HepG2 (cell line): ENCODE results near the gene NUPR2. TPM values are rescaled to one million over a fixed set of nuclear protein-coding genes. Genes with fewer than 3 reads are reported as not detected.
A peak's percentile ranks its signal among the peaks of the same experiment; 100 is the strongest.

Source experiments
- CAMTA2 ChIP-seq: sonication (generic); formaldehyde crosslinking; IDR thresholded peaks from 2 replicates; pipeline ENCODE4 v1.4.0; 2020; ENCODE audit warnings: mild to moderate bottlenecking, missing genetic modification reagents, borderline replicate concordance
- GATAD2A ChIP-seq: IDR thresholded peaks from 2 replicates; pipeline ENCODE4 v1.6.1; 2016
- NFIC ChIP-seq: IDR thresholded peaks from 2 replicates; pipeline ENCODE4 v1.6.1; 2012; ENCODE audit warnings: mild to moderate bottlenecking, low read length, inconsistent platforms
- PHF5A ChIP-seq: IDR thresholded peaks from one replicate; pipeline ENCODE4 v1.6.1; 2018; ENCODE audit warnings: low read depth, missing genetic modification reagents; ENCODE audit not compliant: unreplicated experiment
- PLRG1 ChIP-seq: fragments of 450-650 bp; conservative IDR thresholded peaks from 2 replicates; pipeline ENCODE4 v1.6.1; 2016
- RBM22 ChIP-seq: fragments of 200-400 bp; formaldehyde crosslinking; optimal IDR thresholded peaks from 2 replicates; pipeline ENCODE3; 2017; ENCODE audit warnings: mild to moderate bottlenecking, low read length, moderate library complexity
- ZNF121 ChIP-seq: sonication (generic); formaldehyde crosslinking; IDR thresholded peaks from 2 replicates; pipeline ENCODE4 v1.5.0; 2020; ENCODE audit warnings: mild to moderate bottlenecking, missing genetic modification reagents
- ZNF337 ChIP-seq: sonication (generic); formaldehyde crosslinking; IDR thresholded peaks from 2 replicates; pipeline ENCODE4 v1.5.1; 2020; ENCODE audit warnings: missing genetic modification reagents, low read depth, mild to moderate bottlenecking, borderline replicate concordance
- ZNF367 ChIP-seq: sonication (generic); formaldehyde crosslinking; IDR thresholded peaks from 2 replicates; pipeline ENCODE4 v1.4.0; 2020; ENCODE audit warnings: missing genetic modification reagents, borderline replicate concordance
- ZNF678 ChIP-seq: sonication (generic); formaldehyde crosslinking; IDR thresholded peaks from 2 replicates; pipeline ENCODE4 v1.4.0; 2020; ENCODE audit warnings: mild to moderate bottlenecking, missing genetic modification reagents
- polyA plus RNA-seq, 8 experiments: library from polyadenylated mRNA; depleted of rRNA in 3 of 8; stranded (reverse) in 7 of 8; unstranded in 1 of 8; fragments of >200 nt; fragmentation: Illumina TruSeq in 4 of 8; extraction: Trizol in 4 of 8; gene quantifications; 2 replicates each; pipeline versions ENCODE4 v1.2.1 to v1.2.3, GENCODE V29; 2011 to 2016; ENCODE audit warnings: low read depth in 4 of 8, missing spikeins in 1 of 8, mixed read lengths in 1 of 8; ENCODE audit not compliant: insufficient read depth in 1 of 8
- total RNA-seq, 5 experiments: library from RNA; depleted of rRNA; stranded (reverse); fragments of >200 nt; fragmentation: Illumina TruSeq; extraction: Trizol; gene quantifications; 2 replicates each; pipeline ENCODE4 v1.2.3, GENCODE V29; 2016; ENCODE audit warnings: low read depth in 1 of 5
- TF ChIP-seq, protein P1 (sequence below): sonication (generic); formaldehyde crosslinking; IDR thresholded peaks from 2 replicates; pipeline ENCODE4 v1.4.0; 2020; ENCODE audit warnings: mild to moderate bottlenecking, missing genetic modification reagents
- TF ChIP-seq, protein P2 (sequence below): fragments of 450-650 bp; IDR thresholded peaks from 2 replicates; pipeline ENCODE4 v1.6.1; 2017
- TF ChIP-seq, protein P3 (sequence below): sonication (generic); formaldehyde crosslinking; IDR thresholded peaks from 2 replicates; pipeline ENCODE4 v1.5.0; 2020; ENCODE audit warnings: mild to moderate bottlenecking, missing genetic modification reagents
- TF ChIP-seq, protein P4 (sequence below): sonication (generic); formaldehyde crosslinking; IDR thresholded peaks from 2 replicates; pipeline ENCODE4 v1.4.0; 2020; ENCODE audit warnings: missing genetic modification reagents
- TF ChIP-seq, protein P5 (sequence below): sonication (generic); formaldehyde crosslinking; IDR thresholded peaks from 2 replicates; pipeline ENCODE4 v1.4.0; 2020; ENCODE audit warnings: missing genetic modification reagents
- TF ChIP-seq, protein P6 (sequence below): sonication (generic); formaldehyde crosslinking; IDR thresholded peaks from 2 replicates; pipeline ENCODE4 v1.4.0; 2020; ENCODE audit warnings: missing genetic modification reagents, mild to moderate bottlenecking, borderline replicate concordance

The NUPR2 gene
- total and polyA plus RNA-seq, 2 of the 13 experiments (the other 11 are each of a cell fraction or from before 2014, with no cell fraction given): not detected

DNA sequence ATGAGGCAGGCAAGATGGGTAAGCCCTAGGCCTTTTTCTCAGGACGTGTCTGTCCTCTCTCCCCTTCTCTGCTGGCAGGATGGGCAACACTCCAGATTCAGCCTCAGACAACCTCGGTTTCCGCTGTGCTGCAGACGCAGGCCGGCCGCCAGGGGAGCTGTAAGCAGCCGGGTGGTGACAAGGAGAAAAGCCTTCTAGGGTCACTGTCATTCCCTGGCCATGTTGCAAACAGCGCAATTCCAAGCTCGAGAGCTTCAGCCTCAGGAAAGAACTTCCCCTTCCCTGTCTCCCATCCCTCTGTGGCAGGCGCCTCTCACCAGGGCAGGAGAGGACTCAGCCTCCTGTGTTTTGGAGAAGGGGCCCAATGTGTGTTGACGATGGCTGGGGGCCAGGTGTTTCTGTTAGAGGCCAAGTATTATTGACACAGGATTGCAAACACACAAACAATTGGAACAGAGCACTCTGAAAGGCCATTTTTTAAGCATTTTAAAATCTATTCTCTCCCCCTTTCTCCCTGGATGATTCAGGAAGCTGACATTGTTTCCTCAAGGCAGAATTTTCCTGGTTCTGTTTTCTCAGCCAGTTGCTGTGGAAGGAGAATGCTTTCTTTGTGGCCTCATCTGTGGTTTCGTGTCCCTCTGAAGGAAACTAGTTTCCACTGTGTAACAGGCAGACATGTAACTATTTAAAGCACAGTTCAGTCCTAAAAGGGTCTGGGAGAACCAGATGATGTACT is 36.6 kb downstream of the NUPR2 start (continued):
- TF ChIP-seq, protein P1, sequence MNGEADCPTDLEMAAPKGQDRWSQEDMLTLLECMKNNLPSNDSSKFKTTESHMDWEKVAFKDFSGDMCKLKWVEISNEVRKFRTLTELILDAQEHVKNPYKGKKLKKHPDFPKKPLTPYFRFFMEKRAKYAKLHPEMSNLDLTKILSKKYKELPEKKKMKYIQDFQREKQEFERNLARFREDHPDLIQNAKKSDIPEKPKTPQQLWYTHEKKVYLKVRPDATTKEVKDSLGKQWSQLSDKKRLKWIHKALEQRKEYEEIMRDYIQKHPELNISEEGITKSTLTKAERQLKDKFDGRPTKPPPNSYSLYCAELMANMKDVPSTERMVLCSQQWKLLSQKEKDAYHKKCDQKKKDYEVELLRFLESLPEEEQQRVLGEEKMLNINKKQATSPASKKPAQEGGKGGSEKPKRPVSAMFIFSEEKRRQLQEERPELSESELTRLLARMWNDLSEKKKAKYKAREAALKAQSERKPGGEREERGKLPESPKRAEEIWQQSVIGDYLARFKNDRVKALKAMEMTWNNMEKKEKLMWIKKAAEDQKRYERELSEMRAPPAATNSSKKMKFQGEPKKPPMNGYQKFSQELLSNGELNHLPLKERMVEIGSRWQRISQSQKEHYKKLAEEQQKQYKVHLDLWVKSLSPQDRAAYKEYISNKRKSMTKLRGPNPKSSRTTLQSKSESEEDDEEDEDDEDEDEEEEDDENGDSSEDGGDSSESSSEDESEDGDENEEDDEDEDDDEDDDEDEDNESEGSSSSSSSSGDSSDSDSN: peak; percentile 33; the same call in 1 of the 2 replicates
- TF ChIP-seq, protein P2, sequence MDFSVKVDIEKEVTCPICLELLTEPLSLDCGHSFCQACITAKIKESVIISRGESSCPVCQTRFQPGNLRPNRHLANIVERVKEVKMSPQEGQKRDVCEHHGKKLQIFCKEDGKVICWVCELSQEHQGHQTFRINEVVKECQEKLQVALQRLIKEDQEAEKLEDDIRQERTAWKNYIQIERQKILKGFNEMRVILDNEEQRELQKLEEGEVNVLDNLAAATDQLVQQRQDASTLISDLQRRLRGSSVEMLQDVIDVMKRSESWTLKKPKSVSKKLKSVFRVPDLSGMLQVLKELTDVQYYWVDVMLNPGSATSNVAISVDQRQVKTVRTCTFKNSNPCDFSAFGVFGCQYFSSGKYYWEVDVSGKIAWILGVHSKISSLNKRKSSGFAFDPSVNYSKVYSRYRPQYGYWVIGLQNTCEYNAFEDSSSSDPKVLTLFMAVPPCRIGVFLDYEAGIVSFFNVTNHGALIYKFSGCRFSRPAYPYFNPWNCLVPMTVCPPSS: no peak
- TF ChIP-seq ZNF121 (CRISPR knock-in tag) (no peak), NFIC (no peak), ZNF678 (CRISPR knock-in tag) (no peak), PLRG1 (no peak), ZNF337 (no peak), GATAD2A (peak; percentile 17), PHF5A (CRISPR knock-in tag) (no peak), RBM22 (no peak), CAMTA2 (CRISPR knock-in tag) (no peak), ZNF367 (no peak)
- TF ChIP-seq, protein P3, sequence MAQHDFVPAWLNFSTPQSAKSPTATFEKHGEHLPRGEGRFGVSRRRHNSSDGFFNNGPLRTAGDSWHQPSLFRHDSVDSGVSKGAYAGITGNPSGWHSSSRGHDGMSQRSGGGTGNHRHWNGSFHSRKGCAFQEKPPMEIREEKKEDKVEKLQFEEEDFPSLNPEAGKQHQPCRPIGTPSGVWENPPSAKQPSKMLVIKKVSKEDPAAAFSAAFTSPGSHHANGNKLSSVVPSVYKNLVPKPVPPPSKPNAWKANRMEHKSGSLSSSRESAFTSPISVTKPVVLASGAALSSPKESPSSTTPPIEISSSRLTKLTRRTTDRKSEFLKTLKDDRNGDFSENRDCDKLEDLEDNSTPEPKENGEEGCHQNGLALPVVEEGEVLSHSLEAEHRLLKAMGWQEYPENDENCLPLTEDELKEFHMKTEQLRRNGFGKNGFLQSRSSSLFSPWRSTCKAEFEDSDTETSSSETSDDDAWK (CRISPR knock-in tag): no peak
- TF ChIP-seq, protein P4, sequence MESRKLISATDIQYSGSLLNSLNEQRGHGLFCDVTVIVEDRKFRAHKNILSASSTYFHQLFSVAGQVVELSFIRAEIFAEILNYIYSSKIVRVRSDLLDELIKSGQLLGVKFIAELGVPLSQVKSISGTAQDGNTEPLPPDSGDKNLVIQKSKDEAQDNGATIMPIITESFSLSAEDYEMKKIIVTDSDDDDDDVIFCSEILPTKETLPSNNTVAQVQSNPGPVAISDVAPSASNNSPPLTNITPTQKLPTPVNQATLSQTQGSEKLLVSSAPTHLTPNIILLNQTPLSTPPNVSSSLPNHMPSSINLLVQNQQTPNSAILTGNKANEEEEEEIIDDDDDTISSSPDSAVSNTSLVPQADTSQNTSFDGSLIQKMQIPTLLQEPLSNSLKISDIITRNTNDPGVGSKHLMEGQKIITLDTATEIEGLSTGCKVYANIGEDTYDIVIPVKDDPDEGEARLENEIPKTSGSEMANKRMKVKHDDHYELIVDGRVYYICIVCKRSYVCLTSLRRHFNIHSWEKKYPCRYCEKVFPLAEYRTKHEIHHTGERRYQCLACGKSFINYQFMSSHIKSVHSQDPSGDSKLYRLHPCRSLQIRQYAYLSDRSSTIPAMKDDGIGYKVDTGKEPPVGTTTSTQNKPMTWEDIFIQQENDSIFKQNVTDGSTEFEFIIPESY (CRISPR knock-in tag): peak; percentile 95
- TF ChIP-seq, protein P5, sequence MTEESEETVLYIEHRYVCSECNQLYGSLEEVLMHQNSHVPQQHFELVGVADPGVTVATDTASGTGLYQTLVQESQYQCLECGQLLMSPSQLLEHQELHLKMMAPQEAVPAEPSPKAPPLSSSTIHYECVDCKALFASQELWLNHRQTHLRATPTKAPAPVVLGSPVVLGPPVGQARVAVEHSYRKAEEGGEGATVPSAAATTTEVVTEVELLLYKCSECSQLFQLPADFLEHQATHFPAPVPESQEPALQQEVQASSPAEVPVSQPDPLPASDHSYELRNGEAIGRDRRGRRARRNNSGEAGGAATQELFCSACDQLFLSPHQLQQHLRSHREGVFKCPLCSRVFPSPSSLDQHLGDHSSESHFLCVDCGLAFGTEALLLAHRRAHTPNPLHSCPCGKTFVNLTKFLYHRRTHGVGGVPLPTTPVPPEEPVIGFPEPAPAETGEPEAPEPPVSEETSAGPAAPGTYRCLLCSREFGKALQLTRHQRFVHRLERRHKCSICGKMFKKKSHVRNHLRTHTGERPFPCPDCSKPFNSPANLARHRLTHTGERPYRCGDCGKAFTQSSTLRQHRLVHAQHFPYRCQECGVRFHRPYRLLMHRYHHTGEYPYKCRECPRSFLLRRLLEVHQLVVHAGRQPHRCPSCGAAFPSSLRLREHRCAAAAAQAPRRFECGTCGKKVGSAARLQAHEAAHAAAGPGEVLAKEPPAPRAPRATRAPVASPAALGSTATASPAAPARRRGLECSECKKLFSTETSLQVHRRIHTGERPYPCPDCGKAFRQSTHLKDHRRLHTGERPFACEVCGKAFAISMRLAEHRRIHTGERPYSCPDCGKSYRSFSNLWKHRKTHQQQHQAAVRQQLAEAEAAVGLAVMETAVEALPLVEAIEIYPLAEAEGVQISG: peak; percentile 58; the same call in 1 of the 2 replicates
- TF ChIP-seq, protein P6, sequence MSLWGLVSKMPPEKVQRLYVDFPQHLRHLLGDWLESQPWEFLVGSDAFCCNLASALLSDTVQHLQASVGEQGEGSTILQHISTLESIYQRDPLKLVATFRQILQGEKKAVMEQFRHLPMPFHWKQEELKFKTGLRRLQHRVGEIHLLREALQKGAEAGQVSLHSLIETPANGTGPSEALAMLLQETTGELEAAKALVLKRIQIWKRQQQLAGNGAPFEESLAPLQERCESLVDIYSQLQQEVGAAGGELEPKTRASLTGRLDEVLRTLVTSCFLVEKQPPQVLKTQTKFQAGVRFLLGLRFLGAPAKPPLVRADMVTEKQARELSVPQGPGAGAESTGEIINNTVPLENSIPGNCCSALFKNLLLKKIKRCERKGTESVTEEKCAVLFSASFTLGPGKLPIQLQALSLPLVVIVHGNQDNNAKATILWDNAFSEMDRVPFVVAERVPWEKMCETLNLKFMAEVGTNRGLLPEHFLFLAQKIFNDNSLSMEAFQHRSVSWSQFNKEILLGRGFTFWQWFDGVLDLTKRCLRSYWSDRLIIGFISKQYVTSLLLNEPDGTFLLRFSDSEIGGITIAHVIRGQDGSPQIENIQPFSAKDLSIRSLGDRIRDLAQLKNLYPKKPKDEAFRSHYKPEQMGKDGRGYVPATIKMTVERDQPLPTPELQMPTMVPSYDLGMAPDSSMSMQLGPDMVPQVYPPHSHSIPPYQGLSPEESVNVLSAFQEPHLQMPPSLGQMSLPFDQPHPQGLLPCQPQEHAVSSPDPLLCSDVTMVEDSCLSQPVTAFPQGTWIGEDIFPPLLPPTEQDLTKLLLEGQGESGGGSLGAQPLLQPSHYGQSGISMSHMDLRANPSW (CRISPR knock-in tag): no peak
